GM12892 (cell line): Measurements from ENCODE around the gene TRMO.
A peak's percentile ranks its signal among the peaks of the same experiment; 100 is the strongest.
"Not testable (repeated sequence)": the region's sequence is repeated elsewhere in the genome, so short reads cannot be mapped to it uniquely, and the experiment has no call there.

Experiments used
- DNase-seq: peaks from one replicate; pipeline ENCODE4 v3.0.0; 2011; ENCODE audit not compliant: insufficient read length
- FAIRE-seq: peaks from 2 replicates; lab custom pipeline; 2011; peaks lifted over from hg19 to GRCh38; lab: Jason Lieb, UNC
- POLR2A ChIP-seq: IDR thresholded peaks from 2 replicates; pipeline ENCODE4 v1.6.1; 2011; ENCODE audit warnings: low read depth, low read length, control low read depth
- POLR2AphosphoS5 ChIP-seq: IDR thresholded peaks from 2 replicates; pipeline ENCODE4 v1.6.1; 2011; ENCODE audit warnings: low read depth, low read length, control low read depth
- TAF1 ChIP-seq: IDR thresholded peaks from 2 replicates; pipeline ENCODE4 v1.6.1; 2011; ENCODE audit warnings: low read depth, mild to moderate bottlenecking, control low read depth, low read length, borderline replicate concordance

Gene TRMO

GRCh38 chr9:97958812-97959511 lies 36.7 kb upstream of the TRMO start:
- TF ChIP-seq POLR2A, result no peak
- no peak for TF ChIP-seq POLR2AphosphoS5
- TF ChIP-seq TAF1, result no peak
- DNase-seq, result no peak
- FAIRE-seq, result no peak

GRCh38 chr9:97956331-97956730 lies 34.0 kb upstream of the TRMO start:
- TF ChIP-seq POLR2A (no peak), TAF1 (no peak), POLR2AphosphoS5 (no peak)
- FAIRE-seq, result no peak
- DNase-seq, result no peak

GRCh38 chr9:97954550-97954989 lies 32.3 kb upstream of the TRMO start:
- FAIRE-seq (peak; percentile 61), DNase-seq (peak; percentile 39)
- TF ChIP-seq POLR2A (no peak), POLR2AphosphoS5 (no peak)

- not testable (repeated sequence) for FAIRE-seq, DNase-seq
Observed at GRCh38 chr9:97950873-97951272, 28.6 kb upstream of the TRMO start.

GRCh38 chr9:97947094-97947493 lies 24.8 kb upstream of the TRMO start:
- FAIRE-seq, DNase-seq: not testable (repeated sequence)

- not testable (repeated sequence) for FAIRE-seq, DNase-seq
Observed at GRCh38 chr9:97945470-97945869, 23.2 kb upstream of the TRMO start.

- FAIRE-seq (no peak), DNase-seq (no peak)
- TF ChIP-seq POLR2A, result no peak
- no peak for TF ChIP-seq POLR2AphosphoS5
- no peak for TF ChIP-seq TAF1
Observed at GRCh38 chr9:97944612-97945011, 22.3 kb upstream of the TRMO start.

- FAIRE-seq, result no peak
- DNase-seq, result no peak
- TF ChIP-seq TAF1 (no peak), POLR2AphosphoS5 (no peak), POLR2A (no peak)
Observed at GRCh38 chr9:97943308-97943855, 21.1 kb upstream of the TRMO start.

- TF ChIP-seq POLR2AphosphoS5 (no peak), POLR2A (no peak), TAF1 (no peak)
- no peak for DNase-seq
- FAIRE-seq, result peak; percentile 60
Observed at GRCh38 chr9:97941323-97941722, 19.0 kb upstream of the TRMO start.

- FAIRE-seq (no peak), DNase-seq (no peak)
- TF ChIP-seq POLR2AphosphoS5 (no peak), POLR2A (no peak), TAF1 (no peak)
Observed at GRCh38 chr9:97940741-97941140, 18.4 kb upstream of the TRMO start.

- FAIRE-seq, result no peak
- no peak for DNase-seq
- no peak for TF ChIP-seq POLR2AphosphoS5
- no peak for TF ChIP-seq POLR2A
- no peak for TF ChIP-seq TAF1
Observed at GRCh38 chr9:97940233-97940632, 17.9 kb upstream of the TRMO start.

GRCh38 chr9:97938081-97938644 lies 15.9 kb upstream of the TRMO start, which contains the start of gene HEMGN:
Gene HEMGN, minus strand, starts transcription at chr9:97938172. Its CDS starts 36 bp downstream, at chr9:97938136.
- FAIRE-seq (peak; percentile 76), DNase-seq (no peak)
- TF ChIP-seq POLR2A, result no peak
- TF ChIP-seq TAF1, result no peak
- TF ChIP-seq POLR2AphosphoS5, result no peak

- no peak for FAIRE-seq
- TF ChIP-seq POLR2A (no peak), TAF1 (no peak), POLR2AphosphoS5 (no peak)
- no peak for DNase-seq
Observed at GRCh38 chr9:97936998-97937397, 14.7 kb upstream of the TRMO start.
